Naive thymus-derived CD8-positive, alpha-beta T cell (primary cell): ENCODE measurements around the gene CDK13. TPM values are rescaled to one million over a fixed set of nuclear protein-coding genes. Genes with fewer than 3 reads are reported as not detected.

Experiments
- ATAC-seq, 2 donors: fragments of 150-1000 bp; cut with Tn5 transposase in 1 of 2; sonication (Bioruptor Pico), chemical (Tn5 transposase) in 1 of 2; 1 replicate in 1 of 2; 2 replicates in 1 of 2; pipeline ENCODE4 v1.10.0; 2021; ENCODE audit warnings: mild to moderate bottlenecking in 2 of 2, moderate library complexity in 2 of 2
- POLR2A ChIA-PET: fragments of 350-600 bp; sonication (Branson Sonifier 250); formaldehyde crosslinking; loops from one replicate; lab custom pipeline; 2021; ENCODE audit warnings: antibody characterized with exemption; lab: Charles Lee
- DNase-seq, 10 donors: peaks; one replicate each; pipeline versions ENCODE4 v3.0.0 to v3.0.0-alpha.2; 2020 to 2022
- H3K27ac Mint-ChIP-seq, 10 donors: one replicate each; pipeline ENCODE4 v1.8.0; 2020 to 2022; ENCODE audit warnings: mild to moderate bottlenecking in 10 of 10, mixed read lengths in 10 of 10, moderate library complexity in 4 of 10, inconsistent platforms in 1 of 10
- H3K27me3 Mint-ChIP-seq, 5 donors: one replicate each; pipeline ENCODE4 v1.8.0; 2021 to 2022; ENCODE audit warnings: mixed read lengths in 5 of 5
- H3K36me3 Mint-ChIP-seq, 3 donors: one replicate each; pipeline ENCODE4 v1.8.0; 2020 to 2022; ENCODE audit warnings: mixed read lengths in 3 of 3, mild to moderate bottlenecking in 2 of 3, inconsistent platforms in 1 of 3
- H3K4me1 Mint-ChIP-seq, 4 donors: one replicate each; pipeline ENCODE4 v1.8.0; 2021 to 2022; ENCODE audit warnings: mixed read lengths in 4 of 4
- H3K4me3 Mint-ChIP-seq, 10 donors: one replicate each; pipeline ENCODE4 v1.8.0; 2020 to 2022; ENCODE audit warnings: mild to moderate bottlenecking in 10 of 10, mixed read lengths in 10 of 10, moderate library complexity in 6 of 10, inconsistent platforms in 1 of 10
- H3K9me3 Mint-ChIP-seq, 9 donors: one replicate each; pipeline ENCODE4 v1.8.0; 2020 to 2022; ENCODE audit warnings: mixed read lengths in 9 of 9, mild to moderate bottlenecking in 3 of 9, inconsistent platforms in 1 of 9, moderate library complexity in 1 of 9
- polyA plus RNA-seq, 3 donors: library from polyadenylated mRNA; unstranded; fragments of 300-500 nt; fragmentation: Illumina TruSeq; gene quantifications; one replicate each; pipeline ENCODE4 v1.2.3, GENCODE V29; 2021
- total RNA-seq, 8 experiments: library from RNA in 2 of 8; stranded (reverse) in 2 of 8; gene quantifications; one replicate each; pipeline ENCODE4 v1.2.3 and lab custom pipeline; 2021 to 2026

The CDK13 gene
- total and polyA plus RNA-seq, 5 experiments from 2014 or later = 26.1 to 102 (median 38.0) TPM

DNA sequence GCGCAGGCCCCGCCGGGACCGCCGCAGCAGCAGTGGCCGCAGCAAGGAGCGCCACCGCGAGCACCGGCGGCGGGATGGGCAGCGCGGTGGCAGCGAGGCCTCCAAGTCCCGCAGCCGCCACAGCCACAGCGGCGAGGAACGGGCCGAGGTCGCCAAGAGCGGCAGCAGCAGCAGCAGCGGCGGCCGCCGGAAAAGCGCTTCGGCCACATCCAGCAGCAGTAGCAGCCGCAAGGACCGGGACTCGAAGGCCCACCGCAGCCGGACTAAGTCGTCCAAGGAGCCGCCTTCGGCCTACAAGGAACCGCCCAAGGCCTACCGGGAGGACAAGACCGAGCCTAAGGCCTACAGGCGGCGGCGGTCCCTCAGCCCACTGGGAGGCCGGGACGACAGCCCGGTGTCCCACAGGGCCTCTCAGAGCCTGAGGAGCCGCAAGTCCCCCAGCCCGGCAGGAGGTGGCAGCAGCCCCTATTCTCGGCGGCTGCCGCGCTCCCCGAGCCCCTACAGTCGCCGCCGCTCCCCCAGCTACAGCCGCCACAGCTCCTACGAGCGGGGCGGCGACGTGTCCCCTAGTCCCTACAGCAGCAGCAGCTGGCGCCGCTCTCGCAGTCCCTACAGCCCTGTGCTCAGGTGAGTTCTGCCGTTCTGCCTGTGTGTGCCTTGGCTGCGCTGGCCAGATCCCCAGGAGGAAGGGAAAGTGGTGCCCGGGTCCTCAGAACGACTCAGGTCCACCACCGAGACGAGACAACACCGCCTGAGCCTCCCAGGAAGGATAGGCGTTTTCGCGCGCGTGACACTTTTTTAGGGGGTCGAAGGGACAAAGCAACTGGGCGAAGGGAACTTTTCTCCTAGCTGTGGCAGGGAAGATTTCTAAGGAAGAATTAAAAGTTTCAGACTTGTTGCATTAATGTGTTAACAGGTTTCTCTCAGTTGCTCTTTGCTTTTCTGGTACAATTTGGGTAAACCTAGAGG lies 1.5 kb downstream of the CDK13 start:
- no peaks in the 10 kb centered on the region for H3K27me3 Mint-ChIP-seq
- ATAC-seq (peak; percentile 19 to 26), DNase-seq (peak; percentile 60 to 84 (median 71))
- peaks cover 0 to 5% (median 0%) of the 10 kb centered on the region in 3 donors for H3K36me3 Mint-ChIP-seq
- H3K9me3 Mint-ChIP-seq = peaks cover 0 to 2% (median 0%) of the 10 kb centered on the region in 9 donors
- peak overlapping the region; percentile 89 to 99 (median 96) for H3K4me3 Mint-ChIP-seq
- POLR2A ChIA-PET = interaction anchor here (0.5 to 6.2 kb wide), 15 partner anchors 22 to 390 kb away, joined by 3 to 43 read pairs (median 8); partner anchors contain the start of genes MPLKIP and SUGCT
- H3K27ac Mint-ChIP-seq = peak overlapping the region; percentile 89 to 98 (median 96)
- H3K4me1 Mint-ChIP-seq = peaks cover 29 to 63% (median 58%) of the 10 kb centered on the region in 4 donors

DNA sequence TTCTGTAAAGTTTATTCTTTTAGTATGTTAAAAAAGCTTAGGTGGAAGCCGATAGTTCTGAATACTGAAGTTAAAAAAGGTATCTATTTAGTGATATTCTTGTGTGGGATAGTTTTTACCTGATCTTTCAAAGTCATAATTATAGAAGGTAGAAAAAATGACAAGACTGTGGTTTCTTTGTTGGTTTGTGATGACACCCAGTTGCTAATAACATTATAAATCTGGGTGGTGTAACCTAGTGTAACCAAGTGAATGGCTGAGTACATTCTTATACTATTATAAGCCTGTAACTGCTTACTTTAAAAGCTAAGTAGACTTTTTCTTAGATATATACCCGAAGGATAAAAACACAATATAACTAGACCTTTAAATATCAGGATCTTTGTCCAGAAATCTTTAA lies 2.3 kb downstream of the CDK13 start:
- peaks cover 0 to 11% (median 0%) of the 10 kb centered on the region in 3 donors for H3K36me3 Mint-ChIP-seq
- DNase-seq = peak in 4 of 10 donors; percentile 22 to 54 (median 35)
- POLR2A ChIA-PET = interaction anchor here (2.3 to 2.8 kb wide), 2 partner anchors 33 to 35 kb away, joined by 6 to 9 read pairs; no protein-coding TSS in a partner anchor

DNA sequence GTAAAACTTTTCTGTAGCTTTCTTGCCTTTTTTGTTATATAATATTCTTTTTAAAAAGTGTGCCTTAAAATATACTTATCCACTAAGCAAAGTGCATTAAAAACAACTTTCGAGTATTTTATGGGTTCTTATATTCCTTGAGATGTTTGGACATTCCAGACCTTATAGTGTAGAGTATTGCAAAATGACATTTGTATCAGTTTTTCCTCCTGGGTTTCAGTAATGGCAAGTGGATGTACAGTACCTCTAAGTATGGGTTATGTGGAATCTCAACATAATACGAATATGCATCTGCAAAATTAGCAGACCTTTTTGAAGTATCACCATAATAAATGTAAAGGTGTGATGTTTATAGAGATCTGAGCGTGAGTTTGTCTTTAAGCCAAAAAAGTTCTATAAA lies 2.7 kb downstream of the CDK13 start:
- no peak for ATAC-seq
- Mint-ChIP-seq H3K27me3 (no peaks in the 10 kb centered on the region), H3K27ac (peak overlapping the region; percentile 43 to 95 (median 72)), H3K9me3 (peaks cover 0 to 2% (median 0%) of the 10 kb centered on the region in 9 donors), H3K36me3 (peaks cover 0 to 11% (median 0%) of the 10 kb centered on the region in 3 donors), H3K4me3 (peak overlapping the region; percentile 86 to 98 (median 92)), H3K4me1 (peaks cover 31 to 71% (median 65%) of the 10 kb centered on the region in 4 donors)
- POLR2A ChIA-PET = no interaction called here
- no peak for DNase-seq

More for the DNA sequence above, 2.3 kb downstream of the CDK13 start:
- peaks cover 0 to 2% (median 0%) of the 10 kb centered on the region in 9 donors for H3K9me3 Mint-ChIP-seq
- ATAC-seq = no peak
- peaks cover 31 to 69% (median 65%) of the 10 kb centered on the region in 4 donors for H3K4me1 Mint-ChIP-seq
- peak overlapping the region; percentile 89 to 98 (median 96) for H3K27ac Mint-ChIP-seq
- H3K27me3 Mint-ChIP-seq = no peaks in the 10 kb centered on the region
- H3K4me3 Mint-ChIP-seq = peak overlapping the region; percentile 89 to 99 (median 96)

DNA sequence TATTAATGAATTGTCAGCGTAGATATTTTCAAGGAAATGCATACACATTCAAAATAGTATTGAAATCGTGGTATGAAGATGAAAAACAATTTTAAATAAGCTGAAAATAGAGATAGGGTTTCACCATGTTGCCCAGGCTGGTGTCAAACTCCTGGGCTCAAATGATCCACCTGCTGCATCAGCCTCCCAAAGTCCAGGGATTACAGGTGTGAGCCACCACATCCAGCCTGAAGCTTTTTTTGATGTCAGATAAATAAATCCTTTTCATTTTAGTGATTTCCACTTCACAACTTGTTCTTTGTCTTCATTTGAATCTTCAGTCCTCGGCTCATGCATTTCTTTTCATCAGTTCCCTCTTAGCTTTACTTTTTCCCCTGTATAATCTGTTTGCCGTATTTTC lies 4.6 kb downstream of the CDK13 start:
- H3K4me3 Mint-ChIP-seq = peak overlapping the region; percentile 17 to 96 (median 75)
- peaks cover 19 to 71% (median 67%) of the 10 kb centered on the region in 4 donors for H3K4me1 Mint-ChIP-seq
- POLR2A ChIA-PET = no interaction called here
- H3K36me3 Mint-ChIP-seq = peaks cover 0 to 20% (median 2%) of the 10 kb centered on the region in 3 donors
- ATAC-seq = no peak
- H3K9me3 Mint-ChIP-seq = no peaks in the 10 kb centered on the region
- no peaks in the 10 kb centered on the region for H3K27me3 Mint-ChIP-seq
- peak overlapping the region in 6 of 10 donors; percentile 3 to 74 (median 16) for H3K27ac Mint-ChIP-seq
- no peak for DNase-seq

DNA sequence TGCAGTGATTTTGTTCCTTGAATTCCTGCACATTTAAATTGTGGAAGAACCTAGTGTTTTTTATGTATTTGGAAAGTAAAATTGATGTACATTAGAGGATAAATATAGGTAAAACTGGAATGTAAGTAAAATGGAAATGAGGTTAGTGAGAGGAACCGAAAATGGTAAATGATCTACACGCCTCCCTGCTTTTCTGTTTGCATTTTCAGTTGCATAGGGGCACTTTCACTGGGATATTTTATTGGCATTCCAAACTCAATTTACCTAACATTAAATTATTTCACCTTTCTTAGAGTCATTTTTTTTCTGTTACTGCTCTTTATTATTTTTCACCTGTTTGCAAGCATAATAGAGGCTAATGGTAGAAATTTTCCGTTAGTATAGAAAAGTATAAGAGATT lies 8.0 kb downstream of the CDK13 start:
- H3K27ac Mint-ChIP-seq = peak overlapping the region in 4 of 10 donors; percentile 12 to 51 (median 34)

DNA sequence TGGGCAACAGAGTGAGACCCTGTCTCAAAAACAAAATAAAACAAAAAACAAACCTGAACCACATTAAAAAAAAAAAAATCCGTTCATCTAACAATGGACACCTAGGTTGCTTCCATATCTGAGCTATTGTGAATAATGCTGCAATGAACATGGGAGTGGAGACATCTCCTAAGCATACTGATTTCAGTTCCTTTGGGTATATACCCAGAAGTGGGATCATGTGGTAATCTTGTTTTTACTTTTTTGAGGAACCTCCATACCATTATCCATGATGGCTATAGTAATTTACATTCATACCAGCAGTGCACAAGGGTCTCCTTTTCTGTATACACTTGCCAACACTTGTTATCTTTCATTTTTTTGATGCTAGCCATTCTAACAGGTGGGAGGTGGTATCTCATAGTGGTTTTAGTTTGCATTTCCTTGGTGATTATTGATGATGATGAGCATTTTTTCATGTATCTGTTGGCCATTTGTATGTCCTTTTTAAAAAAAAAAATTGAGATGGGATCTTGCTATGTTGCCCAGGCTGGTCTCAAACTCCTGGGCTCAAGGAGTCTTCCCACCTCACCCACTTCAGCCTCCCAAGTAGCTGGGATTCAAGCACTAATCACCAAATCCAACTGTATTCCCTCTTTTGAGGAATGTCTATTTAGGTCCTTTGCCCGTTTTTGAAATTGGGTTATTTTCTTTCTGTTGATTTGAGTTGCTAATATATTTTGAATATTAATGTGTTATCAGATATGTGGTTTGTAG lies 17.5 kb downstream of the CDK13 start:
- Mint-ChIP-seq H3K36me3 (peaks cover 0 to 12% (median 8%) of the 10 kb centered on the region in 3 donors), H3K9me3 (peaks cover 0 to 2% (median 0%) of the 10 kb centered on the region in 9 donors), H3K4me1 (peaks cover 43 to 99% (median 98%) of the 10 kb centered on the region in 4 donors), H3K27ac (peak overlapping the region in 6 of 10 donors; percentile 12 to 83 (median 60)), H3K4me3 (peak overlapping the region in 7 of 10 donors; percentile 0 to 55 (median 14)), H3K27me3 (no peaks in the 10 kb centered on the region)
- ATAC-seq (no peak), DNase-seq (no peak)
- POLR2A ChIA-PET = no interaction called here

More for the DNA sequence above, 8.0 kb downstream of the CDK13 start:
- DNase-seq = no peak
- no peaks in the 10 kb centered on the region for H3K9me3 Mint-ChIP-seq
- peaks cover 16 to 85% (median 81%) of the 10 kb centered on the region in 4 donors for H3K4me1 Mint-ChIP-seq
- ATAC-seq = no peak
- H3K36me3 Mint-ChIP-seq = peaks cover 0 to 41% (median 5%) of the 10 kb centered on the region in 3 donors
- H3K27me3 Mint-ChIP-seq = no peaks in the 10 kb centered on the region
- peak overlapping the region in 8 of 10 donors; percentile 9 to 61 (median 44) for H3K4me3 Mint-ChIP-seq
- POLR2A ChIA-PET = interaction anchor here (0.9 to 1.3 kb wide), 3 partner anchors 9 to 177 kb away, joined by 3 to 5 read pairs (median 3); partner anchors contain the start of genes MPLKIP and SUGCT

DNA sequence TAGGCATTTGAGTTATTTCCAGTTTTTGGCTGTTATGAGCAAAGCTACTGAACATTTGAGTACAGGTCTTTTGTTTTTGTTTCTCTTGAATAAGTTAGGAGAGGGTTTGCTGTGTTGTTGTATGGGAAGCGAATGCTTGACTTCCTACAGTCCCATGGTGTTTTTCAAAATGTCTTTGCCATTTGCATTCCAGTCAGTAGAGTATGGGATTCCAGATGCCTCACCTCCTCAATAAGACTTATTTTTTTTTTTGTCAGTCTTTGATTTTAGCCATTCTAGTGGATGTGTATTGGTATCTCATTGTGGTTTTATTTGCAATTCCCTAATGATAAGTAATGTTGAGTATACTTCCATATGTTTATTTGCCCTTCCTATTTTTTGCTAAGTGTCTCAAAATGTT lies 19.4 kb downstream of the CDK13 start:
- H3K27me3 Mint-ChIP-seq = no peaks in the 10 kb centered on the region
- H3K36me3 Mint-ChIP-seq = peaks cover 0 to 11% (median 8%) of the 10 kb centered on the region in 3 donors
- H3K4me3 Mint-ChIP-seq = peak overlapping the region in 9 of 10 donors; percentile 19 to 70 (median 58)
- no peak for DNase-seq
- peaks cover 0 to 2% (median 0%) of the 10 kb centered on the region in 9 donors for H3K9me3 Mint-ChIP-seq
- H3K4me1 Mint-ChIP-seq = peaks cover 45 to 99% (median 96%) of the 10 kb centered on the region in 4 donors
- POLR2A ChIA-PET = interaction anchor here (0.7 kb wide), 1 partner anchor 13 kb away, joined by 3 read pairs; no protein-coding TSS in a partner anchor
- peak overlapping the region in 5 of 10 donors; percentile 11 to 83 (median 54) for H3K27ac Mint-ChIP-seq
- no peak for ATAC-seq

DNA sequence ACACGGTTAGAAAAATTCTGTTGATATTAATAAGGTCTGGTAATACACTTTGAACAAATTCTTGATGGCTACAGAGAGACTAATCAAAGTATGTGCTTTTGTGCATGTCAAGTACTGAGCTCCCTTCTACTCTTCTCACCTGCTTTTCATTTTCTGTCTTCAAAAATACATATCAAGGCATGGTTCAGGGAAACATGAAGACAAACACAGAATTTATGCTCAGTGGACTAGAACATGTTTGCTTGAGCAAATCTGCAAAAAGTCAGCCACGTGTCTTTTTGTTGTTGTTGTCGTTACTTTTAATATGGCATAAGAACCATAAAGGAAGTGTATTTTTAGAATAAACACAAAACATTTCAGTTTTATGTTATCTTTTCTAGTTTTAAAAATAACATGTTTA lies 21.9 kb downstream of the CDK13 start:
- no peaks in the 10 kb centered on the region for H3K9me3 Mint-ChIP-seq
- H3K27me3 Mint-ChIP-seq = no peaks in the 10 kb centered on the region
- DNase-seq = no peak
- peaks cover 31 to 88% (median 78%) of the 10 kb centered on the region in 4 donors for H3K4me1 Mint-ChIP-seq
- no peak for ATAC-seq
- H3K27ac Mint-ChIP-seq = peak overlapping the region in 4 of 10 donors; percentile 37 to 85 (median 46)
- peaks cover 0 to 9% (median 3%) of the 10 kb centered on the region in 3 donors for H3K36me3 Mint-ChIP-seq
- H3K4me3 Mint-ChIP-seq = peak overlapping the region in 2 of 10 donors; percentile 14 to 62
- POLR2A ChIA-PET = interaction anchor here (4.3 kb wide), 1 partner anchor 22 kb away, joined by 22 read pairs; the partner anchor contains the start of gene CDK13

DNA sequence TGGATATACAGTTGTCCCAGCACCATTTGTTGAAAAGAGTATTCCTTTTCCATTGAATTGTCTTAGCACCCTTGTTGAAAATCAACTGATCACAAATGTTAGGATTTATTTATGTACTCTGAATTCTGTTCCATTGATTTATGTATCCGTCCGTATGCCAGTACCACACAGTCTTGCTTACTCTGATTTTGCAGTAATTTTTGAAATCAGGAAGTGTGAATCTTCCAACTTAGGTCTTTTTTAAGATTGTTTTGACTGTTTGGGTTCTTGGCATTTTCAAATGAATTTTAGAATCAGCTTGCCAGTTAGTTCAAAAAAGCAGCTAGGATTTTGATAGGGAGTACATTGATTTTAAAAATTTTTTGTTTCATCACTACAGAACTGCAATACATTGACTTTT lies 23.7 kb downstream of the CDK13 start:
- DNase-seq (no peak), ATAC-seq (no peak)
- Mint-ChIP-seq H3K9me3 (no peaks in the 10 kb centered on the region), H3K27me3 (no peaks in the 10 kb centered on the region), H3K27ac (peak overlapping the region in 6 of 10 donors; percentile 29 to 85 (median 48)), H3K36me3 (peaks cover 0 to 6% (median 3%) of the 10 kb centered on the region in 3 donors), H3K4me1 (peaks cover 24 to 70% (median 60%) of the 10 kb centered on the region in 4 donors), H3K4me3 (peak overlapping the region in 2 of 10 donors; percentile 12 to 45)
- POLR2A ChIA-PET = interaction anchor here (0.7 to 4.3 kb wide), 2 partner anchors 24 to 479 kb away, joined by 4 to 22 read pairs; partner anchors contain the start of gene CDK13

DNA sequence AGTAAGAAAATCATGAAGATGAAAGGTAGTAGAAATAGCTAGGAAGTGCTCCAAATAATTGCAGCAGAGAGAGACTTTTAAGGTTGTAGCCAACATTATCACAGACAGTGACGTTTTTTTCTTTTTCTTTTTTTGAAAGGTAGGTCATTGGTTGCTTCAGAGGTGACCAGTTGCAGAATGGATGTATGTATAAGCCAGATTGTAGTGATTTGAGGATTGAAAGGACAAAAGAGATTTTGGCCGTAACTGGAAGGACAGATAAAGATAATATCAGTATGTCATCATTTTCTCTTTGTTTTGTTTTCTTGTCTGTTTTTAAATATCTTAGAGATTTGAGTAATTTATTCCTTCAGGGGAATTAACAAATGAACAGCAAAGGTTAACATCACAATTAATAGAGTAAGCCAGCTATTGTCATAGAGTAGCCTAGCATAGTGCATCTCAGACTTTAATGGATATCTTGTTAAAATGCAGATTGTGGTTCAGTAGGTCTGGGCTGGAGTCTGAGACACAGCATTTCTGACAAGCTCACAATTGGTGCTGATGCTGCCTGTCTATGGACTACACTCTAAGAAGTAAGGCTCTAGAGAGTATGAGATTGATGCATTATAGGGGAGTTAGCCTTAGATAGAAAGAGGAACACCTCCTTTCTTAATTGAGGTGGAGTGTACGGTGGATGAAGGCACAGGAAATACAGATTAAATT lies 28.3 kb downstream of the CDK13 start:
- H3K27ac Mint-ChIP-seq = no peak overlapping the region
- no peaks in the 10 kb centered on the region for H3K9me3 Mint-ChIP-seq
- no peaks in the 10 kb centered on the region for H3K27me3 Mint-ChIP-seq
- DNase-seq (peak in 2 of 10 donors; percentile 26 to 27), ATAC-seq (peak; percentile 65 to 68)
- POLR2A ChIA-PET = interaction anchor here (0.6 to 1.8 kb wide), 4 partner anchors 19 to 42 kb away, joined by 3 to 12 read pairs (median 6); partner anchors contain the start of gene CDK13
- peaks cover 10 to 38% (median 20%) of the 10 kb centered on the region in 4 donors for H3K4me1 Mint-ChIP-seq
- H3K36me3 Mint-ChIP-seq = peaks cover 0 to 2% (median 0%) of the 10 kb centered on the region in 3 donors
- H3K4me3 Mint-ChIP-seq = no peak overlapping the region
